ENCODE measurements around the gene SIAH2.

The SIAH2 gene

GRCh38 chr3:150773616-150774192 lies 10.7 kb upstream of the SIAH2 start:
- no peak for DNase-seq (ENCODE audit: low read depth)

DNA sequence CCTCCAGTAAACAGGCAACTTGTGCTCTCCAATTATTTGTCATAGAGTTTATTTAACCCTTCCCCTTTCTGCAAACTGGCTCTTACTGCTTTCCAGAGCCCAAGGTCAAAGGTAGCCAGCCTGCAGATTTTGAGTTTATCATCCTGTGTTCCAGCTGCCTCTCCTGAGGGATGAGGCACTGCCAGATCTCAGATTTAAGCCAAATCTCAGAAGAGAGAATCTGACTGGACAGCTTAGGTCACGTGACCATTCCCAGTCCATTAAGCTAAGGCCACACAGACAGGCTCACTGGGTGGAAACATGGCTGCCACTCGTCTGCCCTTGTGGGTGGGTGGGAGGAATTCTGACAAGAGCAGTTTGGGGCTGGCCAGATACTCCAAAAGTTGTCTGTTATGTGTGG lies 8.6 kb upstream of the SIAH2 start:
- DNase-seq (ENCODE audit: low read depth), result no peak

DNA sequence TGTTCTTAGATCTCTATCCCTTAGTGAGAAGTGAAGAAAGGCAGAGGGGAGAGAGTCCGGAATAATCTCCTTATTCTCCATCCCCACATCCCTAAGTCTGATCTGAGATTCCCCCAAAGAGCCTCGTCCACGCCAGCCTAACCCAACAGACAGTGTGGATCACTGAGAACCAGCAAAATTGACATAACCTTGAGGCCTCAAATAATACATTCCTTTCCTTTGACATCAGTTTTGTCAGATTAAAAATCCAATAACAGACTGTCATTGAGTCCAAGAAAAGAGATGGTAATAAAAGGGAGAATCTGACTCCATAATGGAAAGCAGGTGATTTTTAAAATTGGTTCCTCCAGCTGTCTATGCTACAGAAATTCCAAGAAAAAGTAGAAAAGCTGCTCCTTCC lies 7.7 kb upstream of the SIAH2 start:
- no peak for DNase-seq (ENCODE audit: low read depth)

DNA sequence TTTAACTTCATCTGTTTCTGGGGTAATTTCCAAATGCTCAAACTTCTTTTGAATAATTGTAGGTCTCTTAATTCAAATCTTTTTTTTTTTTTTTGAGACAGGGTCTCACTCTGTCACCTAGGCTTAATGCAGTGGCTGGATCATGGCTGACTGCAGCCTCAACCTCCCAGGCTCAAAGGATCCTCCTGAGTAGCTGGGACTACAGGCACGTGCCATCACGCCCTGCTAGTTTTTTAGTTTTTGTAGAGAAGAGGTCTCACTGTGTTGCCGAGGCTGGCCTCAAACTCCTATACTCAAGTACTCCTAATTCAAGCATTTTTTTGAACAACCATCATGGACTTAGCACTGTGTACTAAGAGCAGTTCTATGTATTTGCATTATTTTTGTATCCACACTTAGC lies 3.8 kb upstream of the SIAH2 start:
- DNase-seq (ENCODE audit: low read depth), result no peak

DNA sequence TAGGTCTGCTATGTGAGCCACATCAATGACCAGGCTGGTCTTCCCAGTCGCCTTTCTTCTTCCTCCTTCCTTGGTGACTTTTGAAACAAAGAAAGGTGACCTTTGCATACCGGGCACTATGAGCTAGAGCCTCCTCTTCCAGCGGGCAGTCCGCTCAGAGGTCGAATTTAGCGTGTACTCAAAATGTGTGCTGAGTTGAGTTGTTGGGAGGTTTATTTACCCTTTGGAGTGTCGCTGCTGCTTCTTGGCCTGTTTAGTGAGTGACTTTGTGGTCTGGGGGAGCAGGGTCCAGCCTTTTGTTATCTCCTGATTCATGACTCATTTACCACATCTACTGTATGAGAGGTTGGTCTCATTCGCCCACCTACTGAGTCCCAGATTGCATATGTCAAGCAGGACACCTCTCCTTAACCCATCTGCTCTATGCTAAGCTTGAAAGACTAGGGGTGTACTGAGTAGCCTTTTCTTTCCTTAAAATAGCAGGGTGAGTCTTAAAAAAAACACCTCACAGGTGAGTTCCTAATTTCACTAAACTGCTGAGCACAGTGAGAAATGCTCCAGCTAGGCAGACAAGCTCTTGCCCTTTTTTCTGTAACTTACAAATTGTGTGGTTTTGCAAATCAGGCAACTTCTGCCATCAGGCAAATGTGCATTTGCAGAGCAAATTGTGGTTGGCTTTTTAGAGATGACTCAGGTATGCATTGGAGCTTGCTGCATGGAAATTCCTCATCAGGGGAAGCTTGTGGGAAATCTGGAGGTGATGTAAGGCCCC lies 3.2 kb upstream of the SIAH2 start:
- DNase-seq (ENCODE audit: low read depth), result peak; percentile 52

- no peak for DNase-seq (ENCODE audit: low read depth)
These were observed 2.0 kb upstream of the SIAH2 start for GRCh38 chr3:150764967-150765366.

DNA sequence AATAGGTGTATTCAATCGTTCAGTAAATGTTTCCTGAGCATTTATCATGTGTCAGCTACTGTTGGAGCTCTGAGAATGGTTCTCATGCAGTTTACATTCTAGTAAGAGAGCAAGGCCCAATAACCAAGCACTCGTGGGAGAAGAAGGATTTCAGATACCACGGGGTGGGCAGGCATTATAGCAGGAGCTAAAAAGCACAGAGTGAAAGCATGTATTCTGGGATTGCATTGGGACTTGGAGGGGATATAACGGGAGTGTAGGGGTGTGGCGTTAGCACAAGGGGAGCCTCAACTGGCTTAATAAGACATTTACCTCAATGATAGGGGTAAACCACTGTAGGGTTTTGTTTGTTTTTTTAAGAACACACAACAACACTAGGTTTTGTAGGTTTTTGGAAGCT lies 1.6 kb upstream of the SIAH2 start:
- DNase-seq (ENCODE audit: low read depth), result no peak

GRCh38 chr3:150763841-150764483 lies 993 bp upstream of the SIAH2 start:
- DNase-seq (ENCODE audit: low read depth), result no peak

DNA sequence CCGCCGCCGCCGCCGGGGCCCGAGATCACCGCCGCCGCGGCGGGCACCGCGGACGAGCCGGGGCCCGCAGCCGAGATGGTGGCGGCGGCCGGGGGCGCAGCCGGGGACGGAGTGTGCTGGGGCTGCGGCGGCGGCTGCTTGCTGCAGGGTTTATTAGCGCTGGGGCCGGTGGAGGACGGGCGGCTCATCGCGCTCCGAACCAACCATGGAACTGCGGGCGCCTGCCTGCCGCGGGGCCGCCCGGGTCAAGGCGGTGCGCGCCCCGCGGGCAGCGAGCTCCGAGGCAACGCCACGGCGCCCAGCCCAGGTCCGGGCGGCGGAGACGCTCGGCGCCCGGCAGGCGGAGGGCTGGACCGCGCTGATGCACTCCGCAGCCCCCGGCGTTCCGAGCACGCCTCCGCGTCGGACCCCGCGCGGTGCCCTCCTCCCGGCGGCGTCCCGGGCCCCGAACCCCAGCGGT lies 277 bp downstream of the SIAH2 start:
- DNase-seq (ENCODE audit: low read depth), result no peak

DNA sequence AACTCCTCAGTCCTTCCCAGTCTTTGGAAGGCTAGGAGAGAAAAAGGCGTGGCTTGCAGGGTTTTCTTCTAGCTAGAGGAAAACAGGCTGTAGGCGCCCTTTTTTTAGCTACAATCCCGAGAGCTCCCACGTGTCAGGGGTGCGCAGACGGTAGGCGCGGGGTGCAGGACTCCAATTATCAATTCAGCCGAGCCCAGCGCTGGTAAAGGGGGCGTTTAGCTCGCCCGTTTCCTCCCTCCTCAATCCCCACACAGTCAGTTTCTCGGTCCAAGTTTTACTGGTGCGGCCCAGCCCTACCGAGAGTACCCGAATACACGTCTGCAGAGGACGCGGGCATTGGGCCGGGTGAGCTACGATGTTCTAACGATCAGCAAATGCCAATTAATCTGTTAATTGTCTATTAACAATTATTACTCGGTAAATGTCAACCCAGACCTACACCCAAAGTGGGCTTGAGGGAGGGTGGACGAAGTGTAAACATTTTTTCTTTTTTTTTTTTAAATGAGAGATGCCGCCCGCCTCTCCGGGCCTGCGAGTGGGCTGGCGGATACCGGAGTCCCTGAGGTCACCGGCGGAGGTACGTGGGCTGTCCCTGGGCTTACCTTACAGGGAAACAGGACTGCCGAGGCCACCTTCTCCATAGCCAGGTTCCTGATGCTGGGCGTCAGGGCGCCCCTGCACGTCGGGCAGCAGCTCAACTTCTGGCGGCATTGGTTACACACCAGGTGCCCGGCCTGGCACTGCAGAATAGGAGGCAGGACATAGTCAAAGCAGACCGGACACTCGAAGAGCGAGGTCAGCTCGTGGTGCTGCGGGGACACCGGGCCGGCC lies 923 bp downstream of the SIAH2 start:
- no peak for DNase-seq (ENCODE audit: low read depth)

GRCh38 chr3:150760431-150761200 lies 2.4 kb downstream of the SIAH2 start:
- no peak for DNase-seq (ENCODE audit: low read depth)

- no peak for DNase-seq (ENCODE audit: low read depth)
These were observed 3.0 kb downstream of the SIAH2 start for GRCh38 chr3:150759947-150760346.

GRCh38 chr3:150759319-150759718 lies 3.6 kb downstream of the SIAH2 start:
- no peak for DNase-seq (ENCODE audit: low read depth)

- no peak for DNase-seq (ENCODE audit: low read depth)
These were observed 5.2 kb downstream of the SIAH2 start for GRCh38 chr3:150757768-150758167.

DNA sequence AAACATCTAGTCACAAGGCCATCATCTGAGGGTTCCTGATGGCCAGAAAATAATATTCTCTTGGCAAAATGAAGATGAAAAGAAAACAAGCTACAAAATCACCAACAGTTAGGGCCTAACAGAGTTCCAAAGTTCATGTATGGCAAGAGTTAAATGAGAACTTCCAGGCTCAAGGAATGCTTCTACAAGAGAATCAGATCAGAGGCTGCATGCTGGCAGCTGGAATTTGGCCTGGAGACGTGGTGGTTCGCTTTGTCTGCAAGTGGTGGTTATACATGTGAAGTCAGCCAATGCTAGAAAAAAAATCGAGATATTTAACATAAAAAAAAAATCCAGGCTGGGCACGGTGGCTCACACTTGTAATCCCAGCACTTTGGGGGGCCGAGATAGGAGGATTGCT lies 5.6 kb downstream of the SIAH2 start:
- no peak for DNase-seq (ENCODE audit: low read depth)

DNA sequence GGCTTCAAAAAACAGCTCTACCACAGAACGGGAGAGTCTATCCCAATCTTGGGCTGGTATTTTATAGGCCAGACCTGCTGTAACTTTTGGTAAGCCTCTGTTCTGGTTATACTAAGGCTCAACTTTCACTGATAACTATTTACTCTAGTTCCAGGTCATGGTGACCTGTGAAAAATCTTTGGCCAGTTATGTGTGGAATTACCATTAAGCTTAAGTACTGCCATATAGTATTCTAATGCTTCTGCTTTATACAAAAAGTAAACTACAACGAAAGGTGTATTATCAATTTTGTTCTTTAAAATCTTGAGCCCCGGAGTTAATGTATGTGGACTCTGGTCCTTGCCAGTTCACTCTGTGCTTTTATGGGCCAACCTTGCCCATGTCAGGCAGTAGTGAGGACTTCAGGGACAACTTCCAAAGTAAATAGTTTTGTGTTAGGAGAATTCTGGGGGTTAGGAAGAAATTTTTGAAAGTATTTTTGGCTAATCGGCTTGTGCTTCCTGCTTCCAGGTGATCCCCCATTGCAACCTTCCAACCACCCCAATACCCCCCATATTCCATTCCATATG lies 6.4 kb downstream of the SIAH2 start:
- no peak for DNase-seq (ENCODE audit: low read depth)

- no peak for DNase-seq (ENCODE audit: low read depth)
These were observed 7.1 kb downstream of the SIAH2 start for GRCh38 chr3:150755902-150756301.

DNA sequence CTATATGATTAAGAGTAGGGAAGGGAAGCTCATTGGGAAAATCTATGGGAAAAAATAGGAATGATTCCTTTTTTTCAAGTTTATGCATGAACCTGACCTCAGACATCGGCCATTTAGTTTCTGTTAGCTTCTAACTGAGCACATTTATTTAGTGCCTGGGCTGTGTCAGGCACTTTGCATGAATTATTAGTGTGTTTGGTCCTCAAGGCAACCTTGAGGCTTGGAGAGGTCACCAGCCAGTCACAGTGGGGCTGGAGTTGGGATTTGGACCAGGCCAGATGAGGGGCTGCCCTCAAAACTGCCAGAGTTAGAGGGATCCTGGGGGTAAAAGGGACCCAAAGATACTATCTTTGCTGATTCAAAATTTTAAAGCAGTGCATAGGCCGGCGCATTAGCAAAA lies 8.1 kb downstream of the SIAH2 start:
- DNase-seq (ENCODE audit: low read depth), result no peak

- no peak for DNase-seq (ENCODE audit: low read depth)
These were observed 11.1 kb downstream of the SIAH2 start for GRCh38 chr3:150751781-150752263.

DNA sequence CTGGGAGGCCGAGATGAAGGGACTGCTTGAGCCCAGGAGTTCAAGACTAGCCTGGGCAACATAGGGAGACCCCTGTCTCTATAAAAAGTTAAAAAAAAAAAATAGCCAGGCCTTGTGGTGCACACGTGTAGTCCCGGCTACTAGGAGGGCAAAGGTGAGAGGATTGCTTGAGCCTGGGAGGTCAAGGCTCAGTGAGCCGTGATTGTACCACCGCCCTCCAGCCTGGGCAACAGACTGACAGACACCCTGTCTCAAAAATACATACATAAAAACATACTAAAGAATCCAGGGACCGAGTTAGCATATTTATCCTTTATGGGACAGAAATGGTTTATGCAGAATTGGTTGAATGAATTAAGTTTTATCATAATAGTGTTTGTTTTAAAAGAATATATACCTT lies 13.7 kb downstream of the SIAH2 start:
- no peak for DNase-seq (ENCODE audit: low read depth)

- DNase-seq (ENCODE audit: low read depth), result no peak
These were observed 14.3 kb downstream of the SIAH2 start for GRCh38 chr3:150748684-150749047.
